HG03280 (cell line): ENCODE results near the gene BPIFA3.
"Not testable (repeated sequence)": the region's sequence is repeated elsewhere in the genome, so short reads cannot be mapped to it uniquely, and the experiment has no call there.

ENCODE experiments used
- ATAC-seq: cut with Tn5 transposase; IDR thresholded peaks from one replicate; pipeline ENCODE4 v1.9.1; 2021; ENCODE audit warnings: mild to moderate bottlenecking, moderate library complexity; ENCODE audit not compliant: unreplicated experiment

The BPIFA3 gene

GRCh38 chr20:33217052-33217451 is at the start of gene BPIFA3:
Gene BPIFA3, plus strand, starts transcription at chr20:33217352. Its CDS starts 185 bp downstream, at chr20:33217537.
- no peak for ATAC-seq

DNA sequence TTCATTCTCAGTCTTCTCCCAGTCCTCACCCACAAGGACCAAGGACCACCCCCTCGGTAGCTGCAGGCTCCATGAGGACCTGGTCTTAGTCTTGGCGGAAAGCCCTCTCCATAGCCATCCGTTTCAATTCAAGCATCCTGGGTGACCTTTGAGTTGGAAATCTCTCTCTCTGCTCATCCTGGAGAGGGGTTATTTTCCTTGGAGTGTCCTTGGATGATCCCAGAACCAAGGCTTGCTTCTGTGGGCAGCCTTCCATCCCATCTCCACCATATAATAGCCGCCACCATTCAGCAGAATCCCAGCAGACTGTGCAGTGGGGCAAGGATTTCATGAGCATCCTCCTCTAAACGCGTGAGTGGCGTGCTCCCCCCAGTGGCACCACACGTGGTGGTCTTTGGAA is 49.3 kb upstream of the BPIFA3 start, which contains the start of gene BPIFA2:
BPIFA2 (plus strand) TSS at position 301 of the 400 bp plus-strand sequence. CDS start 987 bp downstream, outside the sequence.
- no peak for ATAC-seq

- no peak for ATAC-seq
Observed at GRCh38 chr20:33169176-33169794, 47.9 kb upstream of the BPIFA3 start.

- no peak for ATAC-seq
Observed at GRCh38 chr20:33172781-33173180, 44.4 kb upstream of the BPIFA3 start.

DNA sequence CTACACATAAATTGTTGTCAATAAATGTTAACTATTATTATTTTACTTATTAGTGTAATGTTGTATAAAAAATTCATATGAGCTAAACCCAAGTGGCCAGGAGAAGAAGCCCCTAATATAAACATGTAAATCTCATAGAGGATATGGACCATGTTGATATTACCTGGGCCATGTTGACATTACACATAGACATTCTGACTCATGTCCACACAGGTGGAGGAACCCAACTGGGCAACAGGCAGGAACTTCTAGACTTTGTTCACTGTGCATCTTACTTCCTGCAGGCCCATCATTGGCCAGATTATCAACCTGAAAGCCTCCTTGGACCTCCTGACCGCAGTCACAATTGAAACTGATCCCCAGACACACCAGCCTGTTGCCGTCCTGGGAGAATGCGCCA is 42.0 kb upstream of the BPIFA3 start:
- no peak for ATAC-seq

DNA sequence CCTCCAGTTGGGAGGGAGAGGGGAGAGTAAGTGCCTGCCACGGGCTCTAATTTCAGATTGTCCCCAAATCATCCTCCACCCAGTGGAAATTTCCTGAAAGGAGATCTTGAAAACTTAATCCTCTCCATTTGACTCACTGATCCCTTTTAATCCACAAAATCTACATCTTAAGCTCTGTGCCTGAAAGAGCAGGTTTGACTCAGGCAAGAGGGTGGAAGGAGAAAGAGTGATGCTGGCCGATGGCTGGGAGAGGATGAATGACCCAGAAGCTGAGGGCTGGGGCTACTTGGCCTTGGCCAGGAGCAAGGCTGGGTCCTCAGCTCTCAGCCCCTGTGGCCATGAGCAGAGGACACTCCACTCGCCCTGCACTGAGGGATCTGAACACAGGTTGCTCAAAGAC is 41.1 kb upstream of the BPIFA3 start:
- ATAC-seq = no peak

DNA sequence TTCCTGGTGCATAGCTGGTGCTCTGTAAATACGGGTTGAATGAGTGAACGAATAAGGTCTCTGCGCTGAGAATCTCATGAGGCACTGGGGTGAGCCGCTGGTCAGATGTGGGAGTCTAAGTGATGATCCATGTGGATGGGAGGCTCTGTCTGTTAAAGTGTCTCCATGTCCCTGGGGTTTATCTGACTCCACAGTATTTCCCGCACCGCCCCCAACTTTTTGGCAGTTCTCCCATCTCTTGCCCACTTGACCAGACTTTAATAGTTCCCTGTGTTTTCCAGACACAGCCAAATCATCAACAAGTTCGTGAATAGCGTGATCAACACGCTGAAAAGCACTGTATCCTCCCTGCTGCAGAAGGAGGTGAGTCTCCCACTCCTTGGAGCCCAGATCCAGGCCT is 39.3 kb upstream of the BPIFA3 start:
- ATAC-seq = no peak

GRCh38 chr20:33178726-33179125 is 38.4 kb upstream of the BPIFA3 start:
- ATAC-seq = no peak

- ATAC-seq = no peak
Observed at GRCh38 chr20:33180169-33180568, 37.0 kb upstream of the BPIFA3 start.

GRCh38 chr20:33181482-33182093 is 35.6 kb upstream of the BPIFA3 start:
- no peak for ATAC-seq

DNA sequence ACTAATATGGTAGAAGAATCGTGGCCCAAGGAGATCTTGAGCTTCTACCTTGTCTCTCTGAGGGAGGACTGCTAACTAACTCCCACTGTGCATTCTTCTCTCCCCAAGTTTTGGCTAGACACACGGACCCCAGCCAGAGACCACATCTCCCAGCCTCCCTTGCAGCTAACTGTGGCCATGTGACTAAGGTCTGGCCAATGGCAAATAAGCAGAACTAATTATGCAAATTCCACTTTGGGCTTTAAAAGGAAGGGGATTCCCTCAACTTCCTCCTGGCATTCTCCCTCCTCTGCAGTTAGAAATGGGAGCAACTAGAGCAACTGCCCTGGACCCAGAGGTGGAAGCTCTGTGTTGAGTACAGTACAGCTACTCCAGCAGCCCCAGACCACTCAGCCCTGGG is 33.8 kb upstream of the BPIFA3 start:
- no peak for ATAC-seq

DNA sequence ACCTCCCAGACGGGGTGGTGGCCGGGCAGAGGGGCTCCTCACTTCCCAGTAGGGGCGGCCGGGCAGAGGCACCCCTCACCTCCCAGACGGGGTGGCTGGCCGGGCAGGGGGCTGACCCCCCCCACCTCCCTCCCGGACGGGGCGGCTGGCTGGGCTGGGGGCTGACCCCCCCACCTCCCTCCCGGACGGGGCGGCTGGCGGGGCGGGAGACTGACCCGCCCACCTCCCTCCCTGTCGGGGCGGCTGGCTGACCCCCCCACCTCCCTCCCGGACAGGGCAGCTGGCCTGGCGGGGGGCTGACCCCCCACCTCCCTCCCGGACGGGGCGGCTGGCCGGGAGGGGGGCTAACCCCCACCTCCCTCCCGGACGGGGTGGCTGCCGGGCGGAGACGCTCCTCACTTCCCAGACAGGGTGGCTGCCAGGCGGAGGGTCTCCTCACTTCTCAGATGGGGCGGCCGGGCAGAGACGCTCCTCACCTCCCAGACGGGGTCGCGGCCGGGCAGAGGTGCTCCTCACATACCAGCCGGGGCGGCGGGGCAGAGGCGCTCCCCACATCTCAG is 32.0 kb upstream of the BPIFA3 start:
- not testable (repeated sequence) for ATAC-seq

DNA sequence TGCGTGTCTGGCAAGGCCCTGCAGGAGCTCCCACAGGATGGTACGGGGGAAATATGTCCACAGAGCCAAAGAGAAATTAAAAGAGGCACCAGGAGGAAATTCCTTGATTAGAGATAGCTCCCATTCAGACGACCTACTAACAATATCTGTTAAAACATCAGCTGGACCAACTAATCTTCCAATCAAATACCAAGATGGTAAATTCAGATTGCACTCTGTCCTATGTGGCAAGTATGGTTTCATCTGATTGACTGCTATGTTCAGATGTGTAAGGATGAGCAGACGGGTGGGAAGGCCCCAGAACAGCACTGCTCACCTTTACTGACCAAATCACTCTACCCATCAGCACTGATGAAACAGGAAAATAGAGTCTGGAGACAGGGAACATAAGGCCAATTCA is 29.7 kb upstream of the BPIFA3 start:
- ATAC-seq = no peak

DNA sequence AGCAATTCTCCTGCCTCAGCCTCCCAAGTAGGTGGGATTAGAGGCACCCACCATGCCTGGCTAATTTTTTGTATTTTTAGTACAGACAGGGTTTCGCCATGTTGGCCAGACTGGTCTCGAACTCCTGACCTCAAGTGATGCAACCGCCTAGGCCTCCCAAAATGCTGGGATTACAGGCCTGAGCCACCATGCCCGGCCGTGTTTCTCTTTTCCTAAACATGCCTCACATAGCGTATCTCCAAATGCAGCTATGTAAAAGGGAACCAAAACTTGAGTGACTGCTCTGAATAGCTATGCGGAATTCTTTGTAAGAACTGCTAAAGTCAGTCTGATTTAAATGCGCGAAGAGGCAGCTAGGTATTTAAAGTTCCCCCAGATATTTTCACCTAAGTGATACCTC is 28.7 kb upstream of the BPIFA3 start:
- ATAC-seq = no peak

- no peak for ATAC-seq
Observed at GRCh38 chr20:33191484-33191883, 25.7 kb upstream of the BPIFA3 start.

DNA sequence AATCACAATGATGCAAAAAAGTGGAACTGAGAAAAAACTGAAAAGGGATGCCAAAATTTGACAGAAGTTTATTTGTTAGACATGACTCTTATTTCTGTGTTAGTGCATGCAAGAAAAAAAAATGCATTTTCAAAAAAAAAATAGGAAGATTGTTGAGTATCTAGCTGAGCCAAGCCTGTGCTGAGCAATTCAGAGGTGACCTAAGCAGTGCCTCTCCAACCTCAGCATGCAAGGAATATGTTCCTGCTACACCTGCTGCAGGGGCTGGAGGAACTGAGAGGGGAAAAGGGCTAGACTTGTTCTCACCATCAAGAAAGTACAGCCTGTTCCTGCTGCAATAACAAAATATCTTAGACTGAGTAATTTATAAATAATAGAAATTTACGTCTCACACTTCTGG is 25.2 kb upstream of the BPIFA3 start:
- ATAC-seq = no peak

- no peak for ATAC-seq
Observed at GRCh38 chr20:33192912-33193501, 24.1 kb upstream of the BPIFA3 start.

GRCh38 chr20:33199026-33199425 is 18.1 kb upstream of the BPIFA3 start:
- no peak for ATAC-seq

- no peak for ATAC-seq
Observed at GRCh38 chr20:33202451-33202850, 14.7 kb upstream of the BPIFA3 start.

DNA sequence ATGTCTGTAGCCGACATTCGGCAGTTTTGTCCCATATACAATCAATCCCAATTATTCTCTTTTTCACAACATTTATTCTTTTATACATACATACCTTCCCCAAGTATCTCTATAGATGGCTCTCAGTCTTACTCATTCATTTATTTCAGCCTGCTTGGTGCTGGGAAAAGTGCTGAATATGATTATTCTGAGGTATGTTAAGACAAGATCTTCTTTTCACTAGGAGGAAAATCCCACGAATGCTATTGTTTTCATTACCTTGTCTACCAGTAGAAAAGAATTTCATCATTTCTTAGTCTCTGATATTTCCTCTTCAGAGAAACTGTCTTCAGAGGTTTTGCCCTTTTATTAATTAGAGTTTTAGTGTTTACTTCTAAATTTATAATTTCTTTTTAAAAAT is 13.7 kb upstream of the BPIFA3 start:
- no peak for ATAC-seq

DNA sequence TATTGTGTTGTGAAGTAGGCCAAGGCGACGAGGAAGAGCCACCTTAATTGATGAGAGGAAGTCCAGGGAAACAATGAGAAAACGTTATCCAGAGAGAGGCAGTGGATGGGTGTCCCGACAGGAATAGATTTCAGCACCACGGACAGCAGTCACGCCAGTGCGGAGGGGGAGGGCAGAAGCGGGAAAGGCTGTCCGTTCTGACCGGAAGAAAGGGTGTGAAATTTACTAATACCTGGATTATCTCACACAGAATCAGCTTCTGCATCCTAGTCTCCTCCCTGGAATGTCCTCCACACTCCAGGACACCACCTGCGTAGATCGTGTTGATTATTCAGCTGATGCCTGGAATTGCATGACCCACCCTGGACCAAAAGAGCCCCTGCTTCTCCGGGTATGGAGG is 7.4 kb upstream of the BPIFA3 start:
- ATAC-seq = no peak

DNA sequence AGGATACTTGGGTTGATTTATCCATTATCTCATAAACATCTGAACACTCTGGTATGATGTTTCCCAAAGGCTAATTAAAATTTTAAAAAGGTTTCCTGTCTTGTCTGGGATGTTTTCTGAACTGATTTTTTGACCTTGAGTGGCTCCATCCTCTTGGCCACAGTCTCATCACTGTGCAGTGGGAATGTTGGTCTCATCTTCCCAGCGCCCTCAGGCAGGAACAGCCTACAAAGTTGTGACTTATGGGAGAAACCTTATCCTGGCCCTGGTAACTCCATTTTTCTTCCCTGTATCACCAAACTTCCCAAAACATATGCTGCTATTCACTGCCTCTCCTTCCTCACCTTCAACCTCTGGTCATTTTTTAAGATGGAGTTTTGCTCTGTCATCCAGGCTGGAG is 6.8 kb upstream of the BPIFA3 start:
- ATAC-seq = no peak
